TTC549 (cell line): Measurements from ENCODE around the gene BANP.

ENCODE experiments used
- FAIRE-seq: peaks from 2 replicates; lab custom pipeline; 2012; peaks lifted over from hg19 to GRCh38; lab: Jason Lieb, UNC

BANP gene

DNA sequence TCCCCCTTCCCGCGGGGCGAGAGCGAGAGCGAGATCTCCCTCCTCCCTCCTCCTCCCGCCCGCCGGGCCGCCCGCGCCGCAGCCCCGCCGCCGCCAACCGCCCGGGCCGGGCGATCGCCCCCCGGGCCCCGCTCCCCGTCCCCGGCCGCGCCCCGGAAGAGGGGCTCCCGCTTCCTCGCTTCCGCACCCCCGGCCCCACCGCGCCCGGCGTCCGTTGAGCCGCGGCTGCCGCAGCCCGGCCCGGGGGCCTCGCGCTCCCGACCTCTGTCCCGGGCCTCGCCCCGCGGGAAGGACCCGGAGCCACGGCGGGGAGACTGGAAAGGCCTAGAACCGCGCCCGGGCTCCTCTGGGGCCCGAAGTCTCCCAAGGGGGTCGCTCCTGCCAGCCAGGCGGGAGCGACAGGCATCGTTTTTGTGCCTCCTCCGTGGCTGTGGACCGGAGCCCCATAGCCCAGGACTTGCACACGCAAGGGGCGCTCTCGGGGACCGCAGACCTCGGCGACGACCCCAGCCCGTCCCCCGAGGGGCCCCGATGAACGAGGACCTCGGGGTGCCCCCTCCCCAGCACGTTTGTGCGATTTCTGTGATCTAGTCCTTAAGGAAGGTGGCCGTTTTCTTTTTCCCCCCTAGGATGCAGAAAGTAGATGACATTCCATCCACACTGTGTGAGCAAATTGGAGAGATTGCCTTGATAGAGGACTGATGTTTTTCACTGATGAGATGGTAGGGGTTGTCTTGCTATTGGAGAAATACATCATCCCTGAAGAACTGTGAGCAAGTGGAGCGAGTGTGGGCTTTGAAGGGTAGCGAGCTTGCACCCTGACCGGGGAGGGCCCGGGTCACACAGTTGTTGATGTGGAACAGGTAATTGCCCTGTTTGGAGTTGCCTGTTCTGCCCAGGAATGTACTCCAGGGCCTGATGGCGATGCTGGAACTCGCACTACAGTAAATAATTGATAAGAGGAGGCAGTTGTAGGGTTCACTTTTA, 611 bp downstream of the BANP start:
- no peak for FAIRE-seq

- no peak for FAIRE-seq
Observed at GRCh38 chr16:87952751-87953150, 1.5 kb downstream of the BANP start.

DNA sequence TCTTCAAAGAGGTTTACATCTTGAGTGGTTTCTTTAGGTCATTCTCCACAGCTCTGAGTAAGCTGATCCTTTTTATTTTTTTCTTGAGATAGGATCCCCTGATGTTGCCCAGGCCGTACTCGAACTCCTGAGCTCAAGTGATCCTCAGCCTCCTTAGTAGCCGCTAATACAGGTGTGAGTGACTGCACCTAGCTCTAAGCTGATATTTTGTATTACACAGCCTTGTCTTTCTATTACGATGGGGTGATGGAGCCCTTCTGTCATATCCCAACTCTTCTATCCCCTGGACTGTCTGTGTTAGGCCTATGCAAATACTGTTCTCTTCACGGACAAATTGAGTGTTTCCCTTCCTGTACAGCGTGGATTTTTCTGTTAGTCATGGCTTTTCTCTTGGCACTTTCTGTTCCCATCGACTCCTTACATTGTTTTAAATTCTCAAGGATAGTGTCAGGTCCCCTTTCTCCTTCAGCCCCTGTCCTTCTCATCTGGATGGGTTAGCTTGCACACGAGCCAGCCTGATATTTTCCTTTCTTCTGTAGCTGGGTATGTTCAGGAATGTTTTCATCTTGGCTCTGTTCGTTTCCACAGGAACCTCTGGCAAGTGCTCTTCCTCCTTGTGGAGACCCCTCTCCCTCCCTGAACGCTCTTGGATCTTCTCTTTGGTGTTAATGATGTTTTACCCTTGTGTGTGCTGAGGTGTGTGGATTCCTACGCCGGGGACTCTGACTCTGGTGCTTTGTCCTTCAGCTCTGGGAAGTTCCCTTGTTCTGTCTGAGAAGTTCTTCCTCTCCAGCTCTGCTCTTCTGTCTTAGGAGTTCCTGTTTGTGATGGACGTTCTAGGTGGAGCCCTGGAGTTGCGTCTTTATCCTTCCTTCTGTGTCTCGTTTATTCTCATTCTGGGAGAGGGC, 2.3 kb downstream of the BANP start:
- no peak for FAIRE-seq

GRCh38 chr16:87954361-87954760, 3.1 kb downstream of the BANP start:
- no peak for FAIRE-seq

- no peak for FAIRE-seq
Observed at GRCh38 chr16:87954826-87955225, 3.6 kb downstream of the BANP start.

DNA sequence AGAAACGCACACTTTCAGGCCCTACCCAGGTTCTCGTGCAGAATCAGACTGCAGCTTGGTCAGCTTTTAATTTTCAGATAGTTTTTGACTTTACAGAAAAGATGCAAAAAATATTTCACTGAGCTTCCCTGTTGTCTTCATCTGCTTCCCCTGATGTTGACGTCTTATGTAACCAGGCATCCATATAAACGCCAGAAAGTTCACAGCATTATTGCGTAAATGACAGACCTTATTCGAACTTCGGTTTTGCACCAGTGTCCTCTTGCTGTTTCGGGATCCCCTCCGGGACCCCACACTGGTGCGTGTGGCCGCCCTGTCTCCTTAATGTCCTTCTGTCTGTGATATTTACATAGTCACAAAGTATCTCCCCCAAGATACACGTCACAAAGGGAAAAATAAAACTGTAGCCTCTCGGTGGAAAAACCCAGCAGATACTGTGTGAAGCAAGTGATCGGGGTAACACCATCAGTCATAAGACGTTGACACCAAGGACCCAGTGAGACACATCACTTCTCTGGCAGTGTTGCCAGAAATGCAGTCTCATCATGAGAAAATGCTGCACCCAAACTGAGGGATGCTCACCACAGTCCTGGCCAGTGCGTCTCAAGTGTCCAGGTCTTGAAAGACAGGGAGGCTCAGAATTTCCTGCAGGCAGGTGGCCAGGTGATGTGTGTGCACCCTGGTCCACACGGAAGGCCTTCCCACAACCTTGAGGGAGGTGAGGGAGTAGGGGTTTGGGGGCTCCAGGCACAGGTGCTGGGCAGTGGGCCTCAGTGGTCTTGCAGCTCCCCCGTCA, 4.3 kb downstream of the BANP start:
- FAIRE-seq = no peak

GRCh38 chr16:87956098-87956364, 4.8 kb downstream of the BANP start:
- no peak for FAIRE-seq

GRCh38 chr16:87956365-87957231, 5.4 kb downstream of the BANP start:
- no peak for FAIRE-seq

GRCh38 chr16:87957296-87958094, 6.3 kb downstream of the BANP start:
- FAIRE-seq = no peak

DNA sequence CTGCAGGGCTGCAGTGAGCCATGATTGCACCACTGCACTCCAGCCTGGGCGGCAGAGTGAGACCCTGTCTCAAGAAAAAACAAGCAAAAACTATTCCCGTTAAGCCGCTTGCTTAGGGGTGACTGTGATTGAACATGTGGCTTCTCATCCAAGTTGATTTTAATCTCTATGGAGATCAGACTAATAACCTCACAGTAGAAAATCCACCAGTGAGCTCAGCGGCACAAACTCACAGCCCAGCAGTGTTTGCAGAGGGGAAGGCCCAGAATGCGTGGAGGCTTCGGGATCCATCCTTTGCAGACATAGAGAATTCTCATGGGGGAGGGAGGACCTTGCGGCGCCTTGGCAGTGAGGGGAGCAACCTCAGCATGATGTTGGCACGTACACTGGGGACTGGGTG, 7.4 kb downstream of the BANP start:
- no peak for FAIRE-seq

DNA sequence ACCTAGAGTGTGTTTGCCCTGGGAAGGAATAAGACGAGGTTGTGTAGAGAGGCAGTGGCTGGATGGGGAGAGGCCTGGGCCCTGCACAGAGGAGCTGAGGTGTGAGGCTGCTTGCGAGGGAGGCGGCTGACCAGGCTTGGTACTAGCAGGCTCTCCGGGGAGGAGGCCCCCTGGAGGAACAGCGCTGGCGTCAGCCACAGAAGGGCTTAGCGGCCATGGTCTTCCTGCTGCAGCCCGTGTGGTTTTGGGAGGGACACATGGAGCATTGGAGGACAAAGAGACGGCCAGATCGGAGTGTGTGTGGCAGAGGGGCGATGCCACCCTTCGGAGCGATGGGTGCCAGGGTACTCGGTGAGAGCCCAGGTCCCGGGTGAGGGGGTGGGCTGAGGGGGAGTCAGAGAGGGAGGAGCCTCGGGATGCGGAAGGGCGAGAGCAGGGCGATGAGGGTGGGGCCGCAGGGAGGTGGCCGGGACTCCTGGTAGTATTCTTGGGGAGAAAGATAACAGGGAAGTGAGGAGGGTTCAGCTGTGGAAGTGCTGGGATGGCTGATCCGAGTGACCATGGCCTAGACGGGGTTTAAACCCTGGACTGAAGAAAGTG, 8.3 kb downstream of the BANP start:
- no peak for FAIRE-seq

DNA sequence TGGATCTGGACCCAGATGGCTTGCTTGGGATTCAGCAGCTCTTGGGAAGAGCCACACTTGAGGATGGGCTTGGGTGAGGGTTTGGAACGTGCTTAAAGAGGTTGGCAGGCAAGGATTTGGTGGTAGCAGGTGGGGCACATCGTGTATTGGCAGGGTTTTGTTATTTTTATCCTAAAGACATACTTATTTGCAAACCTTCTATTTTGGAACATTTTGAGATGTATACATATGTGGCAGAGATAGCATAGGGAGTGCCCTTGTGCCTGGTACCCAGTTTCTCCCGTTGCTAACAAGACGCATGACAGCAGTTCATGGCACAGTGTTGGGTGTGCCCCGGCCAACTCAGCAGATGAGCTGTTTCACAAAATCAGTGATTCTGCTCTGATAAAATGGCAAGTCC, 9.1 kb downstream of the BANP start:
- FAIRE-seq = no peak

- FAIRE-seq = no peak
Observed at GRCh38 chr16:87960852-87961251, 9.6 kb downstream of the BANP start.

- FAIRE-seq = no peak
Observed at GRCh38 chr16:87961623-87962022, 10.4 kb downstream of the BANP start.

DNA sequence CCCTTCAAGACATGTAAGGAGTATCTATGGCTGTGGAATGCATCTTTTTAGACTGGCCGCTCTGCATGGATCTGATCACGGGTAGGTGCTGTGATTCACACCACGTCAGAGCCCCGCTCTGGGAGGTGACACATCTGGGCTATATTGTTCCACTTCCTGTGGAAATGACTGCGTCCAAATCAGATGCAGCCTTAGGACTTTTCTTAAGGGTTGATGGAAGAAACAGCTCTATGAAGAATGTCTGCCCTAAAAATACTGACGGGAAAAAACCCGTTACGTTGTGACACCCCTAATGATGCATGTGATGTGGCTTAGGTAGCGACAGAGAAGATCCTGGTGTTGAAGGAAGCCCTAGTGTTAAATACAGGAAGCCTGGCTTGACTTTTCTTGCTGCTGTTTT, 12.2 kb downstream of the BANP start:
- no peak for FAIRE-seq

- no peak for FAIRE-seq
Observed at GRCh38 chr16:87964049-87964659, 12.9 kb downstream of the BANP start.

DNA sequence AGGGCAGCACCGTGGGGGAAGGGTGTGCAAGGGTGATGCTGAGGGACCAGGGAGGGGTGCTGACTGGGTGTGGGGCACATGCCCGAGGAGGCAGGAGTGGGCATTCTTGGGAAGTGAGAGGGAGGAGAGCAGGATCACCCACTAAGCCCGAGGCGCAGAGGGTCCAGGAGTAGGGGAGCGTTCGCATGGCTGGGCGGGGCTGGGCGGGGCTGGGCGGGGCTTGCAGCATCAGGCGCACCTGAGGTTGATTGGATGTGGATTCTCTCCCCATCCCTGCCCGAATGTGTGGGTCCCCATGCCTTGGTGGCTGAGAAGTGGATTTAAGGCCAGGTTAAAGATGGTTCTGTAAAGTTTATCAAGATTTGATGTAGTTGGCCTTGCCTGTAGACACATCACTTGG, 14.2 kb downstream of the BANP start:
- FAIRE-seq = no peak

DNA sequence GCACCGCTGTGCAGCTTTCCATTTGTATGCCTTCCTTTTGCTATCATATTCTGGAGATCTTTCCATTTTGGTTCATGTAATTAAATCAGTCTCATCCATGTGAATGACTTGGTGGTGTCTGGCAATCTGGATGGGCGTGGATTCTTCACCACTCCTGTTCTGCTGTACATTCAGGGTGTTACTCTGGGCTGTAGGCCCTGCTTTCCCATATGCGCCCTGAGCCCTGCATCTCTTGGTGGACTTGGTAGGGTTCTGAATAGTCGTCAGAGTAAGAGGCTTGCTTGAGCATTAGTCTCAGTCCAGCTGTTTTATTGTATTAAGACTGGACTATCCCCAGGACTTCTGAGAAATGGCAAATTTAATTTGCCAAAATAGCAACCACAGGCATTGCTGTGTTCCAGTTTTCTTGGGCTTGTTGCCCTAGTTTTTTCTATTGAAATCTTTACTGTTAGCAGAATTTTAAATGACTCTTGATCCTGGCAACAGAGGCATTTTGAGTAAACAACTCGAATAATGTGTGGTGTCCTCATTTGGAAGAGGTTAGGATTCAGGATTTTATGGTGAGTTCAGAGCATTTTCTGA, 14.9 kb downstream of the BANP start:
- no peak for FAIRE-seq

GRCh38 chr16:87966685-87967185, 15.5 kb downstream of the BANP start:
- no peak for FAIRE-seq
